ENCODE data around the gene PPM1K.

Gene PPM1K

DNA sequence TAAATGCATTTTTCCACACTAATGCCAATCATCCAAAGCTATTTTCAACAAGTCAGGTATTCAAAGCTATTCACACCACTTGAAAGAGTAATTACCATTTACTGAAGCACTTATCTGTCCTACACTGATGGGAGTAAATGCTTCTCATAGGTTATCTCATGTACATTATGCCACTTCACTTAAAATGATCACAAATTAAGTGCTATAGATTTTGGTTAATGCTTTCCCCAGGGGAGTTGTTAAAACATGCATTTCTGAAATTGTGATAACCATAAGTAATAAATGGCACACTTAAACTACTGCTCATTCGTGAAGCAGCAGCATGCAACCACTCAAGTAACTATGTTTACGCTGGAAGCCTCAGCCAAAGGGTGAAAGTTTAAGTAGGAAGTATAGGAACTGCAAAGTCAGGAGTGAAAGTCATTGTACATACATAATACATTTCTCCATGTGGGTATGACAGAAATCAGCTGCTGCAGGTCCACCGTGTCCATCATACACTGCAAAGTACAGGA, 6.6 kb downstream of the PPM1K start:
- H3K36me3 ChIP-seq (ENCODE audit: low read depth), result peaks cover 6% of the 10 kb centered on the region
- H3K27ac ChIP-seq (ENCODE audit: poor library complexity, severe bottlenecking), result no peak overlapping the region
- H3K9me3 ChIP-seq (ENCODE audit: severe bottlenecking), result no peaks in the 10 kb centered on the region
- H3K27me3 ChIP-seq (ENCODE audit: insufficient read depth, poor library complexity, severe bottlenecking), result no peaks in the 10 kb centered on the region
- no peak for ATAC-seq (ENCODE audit: low read depth)
- TF ChIP-seq, protein P1, sequence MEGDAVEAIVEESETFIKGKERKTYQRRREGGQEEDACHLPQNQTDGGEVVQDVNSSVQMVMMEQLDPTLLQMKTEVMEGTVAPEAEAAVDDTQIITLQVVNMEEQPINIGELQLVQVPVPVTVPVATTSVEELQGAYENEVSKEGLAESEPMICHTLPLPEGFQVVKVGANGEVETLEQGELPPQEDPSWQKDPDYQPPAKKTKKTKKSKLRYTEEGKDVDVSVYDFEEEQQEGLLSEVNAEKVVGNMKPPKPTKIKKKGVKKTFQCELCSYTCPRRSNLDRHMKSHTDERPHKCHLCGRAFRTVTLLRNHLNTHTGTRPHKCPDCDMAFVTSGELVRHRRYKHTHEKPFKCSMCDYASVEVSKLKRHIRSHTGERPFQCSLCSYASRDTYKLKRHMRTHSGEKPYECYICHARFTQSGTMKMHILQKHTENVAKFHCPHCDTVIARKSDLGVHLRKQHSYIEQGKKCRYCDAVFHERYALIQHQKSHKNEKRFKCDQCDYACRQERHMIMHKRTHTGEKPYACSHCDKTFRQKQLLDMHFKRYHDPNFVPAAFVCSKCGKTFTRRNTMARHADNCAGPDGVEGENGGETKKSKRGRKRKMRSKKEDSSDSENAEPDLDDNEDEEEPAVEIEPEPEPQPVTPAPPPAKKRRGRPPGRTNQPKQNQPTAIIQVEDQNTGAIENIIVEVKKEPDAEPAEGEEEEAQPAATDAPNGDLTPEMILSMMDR (IDR thresholded peaks at IDR 0.05; ENCODE audit: poor library complexity, severe bottlenecking), result no peak
- no peak for DNase-seq (ENCODE audit: low spot score)
- H3K4me1 ChIP-seq (ENCODE audit: insufficient read depth, poor library complexity, severe bottlenecking), result peaks cover 9% of the 10 kb centered on the region
- no peak overlapping the region for H3K4me3 ChIP-seq (ENCODE audit: severe bottlenecking)

DNA sequence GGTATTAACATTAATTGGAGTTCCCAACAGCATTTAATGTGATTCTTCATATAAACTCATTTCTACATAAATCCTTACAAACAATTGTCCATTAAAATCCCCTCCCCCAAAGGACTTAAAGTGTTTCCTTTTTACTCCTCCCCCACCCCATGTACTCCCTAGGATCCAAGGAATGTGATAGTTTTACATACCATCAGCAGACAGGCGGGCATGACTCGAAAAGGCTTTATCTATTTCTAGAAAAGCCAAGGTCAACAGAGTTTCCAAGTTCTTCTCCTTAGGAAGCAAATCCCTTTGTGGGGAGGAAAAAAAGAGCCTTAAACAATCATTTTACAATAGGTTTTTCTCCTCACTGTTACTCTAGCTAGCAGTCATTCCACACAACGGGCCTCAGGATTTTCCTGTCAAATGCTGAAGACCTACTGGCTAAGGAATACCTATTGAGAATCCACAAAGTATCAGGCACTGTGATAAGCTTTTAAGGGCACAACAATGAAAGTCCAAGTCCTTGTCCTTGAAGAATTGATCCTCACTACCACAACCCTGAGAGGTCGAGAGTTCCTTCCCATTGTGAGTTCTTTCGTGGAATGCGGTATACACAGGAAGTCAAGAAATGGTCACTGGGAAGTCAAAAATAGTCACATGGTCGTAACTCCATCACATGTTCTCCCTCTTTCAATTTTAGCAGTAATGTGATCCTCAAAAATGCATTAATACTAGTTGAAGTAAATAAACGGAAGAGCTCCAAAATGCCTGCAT, 7.2 kb downstream of the PPM1K start:
- H3K27ac ChIP-seq (ENCODE audit: poor library complexity, severe bottlenecking), result no peak overlapping the region
- peaks cover 6% of the 10 kb centered on the region for H3K36me3 ChIP-seq (ENCODE audit: low read depth)
- no peak overlapping the region for H3K4me3 ChIP-seq (ENCODE audit: severe bottlenecking)
- no peaks in the 10 kb centered on the region for H3K9me3 ChIP-seq (ENCODE audit: severe bottlenecking)
- TF ChIP-seq, protein P1 (IDR thresholded peaks at IDR 0.05; ENCODE audit: poor library complexity, severe bottlenecking), result no peak
- DNase-seq (ENCODE audit: low spot score), result no peak
- ATAC-seq (ENCODE audit: low read depth), result no peak
- H3K27me3 ChIP-seq (ENCODE audit: insufficient read depth, poor library complexity, severe bottlenecking), result no peaks in the 10 kb centered on the region
- H3K4me1 ChIP-seq (ENCODE audit: insufficient read depth, poor library complexity, severe bottlenecking), result peaks cover 2% of the 10 kb centered on the region

DNA sequence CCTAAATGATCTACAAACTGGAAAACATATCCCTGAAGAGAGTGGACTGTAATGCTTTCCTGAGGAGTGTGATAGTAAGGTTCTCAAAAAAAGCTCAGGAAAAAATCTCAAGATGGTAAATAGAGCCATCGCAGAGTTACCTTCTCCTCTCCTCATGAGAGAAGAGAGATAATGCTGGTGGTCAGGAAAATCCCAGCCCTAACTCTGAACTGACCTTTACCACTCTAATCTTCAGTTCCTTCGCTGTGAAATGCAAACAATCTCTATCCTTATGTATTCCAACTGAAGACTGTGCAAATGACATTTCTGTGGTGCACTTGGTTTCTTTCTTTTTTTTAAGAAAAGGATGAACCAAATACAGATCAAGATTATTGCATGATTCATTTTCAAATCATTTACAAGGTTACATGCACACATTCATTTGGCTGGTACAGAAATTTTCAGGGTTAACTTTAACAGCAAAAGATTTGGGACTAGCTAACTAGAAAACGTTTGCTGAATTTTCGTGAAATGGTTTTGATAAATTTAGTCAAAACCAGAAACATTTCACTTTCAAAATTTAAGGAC, 8.3 kb downstream of the PPM1K start:
- Histone ChIP-seq H3K4me1 (ENCODE audit: insufficient read depth, poor library complexity, severe bottlenecking) (no peaks in the 10 kb centered on the region), H3K36me3 (ENCODE audit: low read depth) (peaks cover 6% of the 10 kb centered on the region)

DNA sequence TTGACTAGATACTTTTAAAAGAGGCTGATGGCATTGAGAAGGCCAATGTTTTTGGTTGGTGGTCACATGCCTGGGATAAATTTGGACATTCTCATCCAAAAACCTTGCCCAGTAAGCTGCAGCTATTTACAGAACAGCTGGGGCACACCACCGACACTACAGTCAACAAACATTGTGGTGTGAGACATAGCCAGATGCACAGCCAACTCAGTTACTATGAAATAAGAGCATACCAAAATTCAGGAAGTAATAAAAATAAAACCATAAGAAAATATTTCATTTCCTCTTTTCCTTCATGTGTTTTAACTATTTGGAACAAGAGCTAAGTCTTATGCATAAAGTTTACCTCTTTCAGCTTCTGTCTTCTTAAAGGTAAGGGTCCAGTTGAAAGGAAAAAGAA, 8.8 kb downstream of the PPM1K start:
- TF ChIP-seq, protein P1 (IDR thresholded peaks at IDR 0.05; ENCODE audit: poor library complexity, severe bottlenecking), result no peak
- no peak for DNase-seq (ENCODE audit: low spot score)
- Histone ChIP-seq H3K4me1 (ENCODE audit: insufficient read depth, poor library complexity, severe bottlenecking) (no peaks in the 10 kb centered on the region), H3K9me3 (ENCODE audit: severe bottlenecking) (no peaks in the 10 kb centered on the region), H3K4me3 (ENCODE audit: severe bottlenecking) (no peak overlapping the region), H3K27me3 (ENCODE audit: insufficient read depth, poor library complexity, severe bottlenecking) (no peaks in the 10 kb centered on the region), H3K36me3 (ENCODE audit: low read depth) (peaks cover 6% of the 10 kb centered on the region), H3K27ac (ENCODE audit: poor library complexity, severe bottlenecking) (no peak overlapping the region)
- no peak for ATAC-seq (ENCODE audit: low read depth)

More for the DNA sequence above, 8.3 kb downstream of the PPM1K start:
- Histone ChIP-seq H3K9me3 (ENCODE audit: severe bottlenecking) (no peaks in the 10 kb centered on the region), H3K4me3 (ENCODE audit: severe bottlenecking) (no peak overlapping the region), H3K27me3 (ENCODE audit: insufficient read depth, poor library complexity, severe bottlenecking) (no peaks in the 10 kb centered on the region), H3K27ac (ENCODE audit: poor library complexity, severe bottlenecking) (no peak overlapping the region)
- ATAC-seq (ENCODE audit: low read depth), result no peak
- TF ChIP-seq, protein P1 (IDR thresholded peaks at IDR 0.05; ENCODE audit: poor library complexity, severe bottlenecking), result no peak
- DNase-seq (ENCODE audit: low spot score), result no peak

DNA sequence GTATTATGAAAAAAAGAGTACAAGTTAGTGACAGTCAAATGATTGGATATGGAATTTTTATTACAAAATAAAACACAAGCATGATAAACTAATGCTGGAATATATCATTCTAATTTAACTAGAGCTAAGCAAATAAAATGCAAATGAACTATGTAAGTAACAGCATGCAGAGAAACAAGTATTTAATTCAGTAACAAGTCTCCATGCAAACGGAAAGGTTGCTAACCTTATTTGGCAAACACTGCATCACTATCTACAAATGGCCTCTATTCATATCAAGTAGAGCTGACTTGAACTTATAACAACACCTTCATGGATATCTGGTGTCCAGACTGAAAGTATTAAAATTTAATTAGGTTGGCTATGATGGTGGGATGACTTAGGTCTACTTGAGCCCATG, 15.4 kb downstream of the PPM1K start:
- ATAC-seq (ENCODE audit: low read depth), result no peak
- TF ChIP-seq, protein P1 (IDR thresholded peaks at IDR 0.05; ENCODE audit: poor library complexity, severe bottlenecking), result no peak
- H3K4me1 ChIP-seq (ENCODE audit: insufficient read depth, poor library complexity, severe bottlenecking), result no peaks in the 10 kb centered on the region
- 0 out of 2 replicates have a peak, but pooled peaks cover 8% of the 10 kb centered on the region for H3K36me3 ChIP-seq (ENCODE audit: low read depth)
- no peaks in the 10 kb centered on the region for H3K27me3 ChIP-seq (ENCODE audit: insufficient read depth, poor library complexity, severe bottlenecking)
- H3K9me3 ChIP-seq (ENCODE audit: severe bottlenecking), result no peaks in the 10 kb centered on the region
- H3K27ac ChIP-seq (ENCODE audit: poor library complexity, severe bottlenecking), result no peak overlapping the region
- H3K4me3 ChIP-seq (ENCODE audit: severe bottlenecking), result no peak overlapping the region
- no peak for DNase-seq (ENCODE audit: low spot score)
